H1 (cell line): Measurements from ENCODE around the gene MRPL41.

Experiments
- CHD1 ChIP-seq: IDR thresholded peaks from 2 replicates; pipeline ENCODE4 v1.6.1; 2012; ENCODE audit warnings: low read depth, low read length, improper control_type of control experiment
- EGR1 ChIP-seq: IDR thresholded peaks from 2 replicates; pipeline ENCODE4 v1.6.1; 2011; ENCODE audit warnings: low read depth, low read length, borderline replicate concordance
- EP300 ChIP-seq, 2 experiments: IDR thresholded peaks; 1 replicate in 1 of 2; 2 replicates in 1 of 2; pipeline ENCODE4 v1.6.1; 2011 to 2012; ENCODE audit warnings: low read depth in 2 of 2, low read length in 2 of 2, mild to moderate bottlenecking in 2 of 2, borderline replicate concordance in 1 of 2, inconsistent platforms in 1 of 2, moderate library complexity in 1 of 2
- EZH2 ChIP-seq: fragments of 200-600 bp; sonication (generic); IDR thresholded peaks from 2 replicates; pipeline ENCODE4 v1.7.1; 2012; ENCODE audit warnings: low read depth, mild to moderate bottlenecking, moderate library complexity, low read length, inconsistent platforms; ENCODE audit not compliant: severe bottlenecking
- GTF2F1 ChIP-seq: IDR thresholded peaks from 2 replicates; pipeline ENCODE4 v1.6.1; 2012; ENCODE audit warnings: low read depth, low read length, improper control_type of control experiment, borderline replicate concordance
- JUND ChIP-seq: IDR thresholded peaks from 2 replicates; pipeline ENCODE4 v1.6.1; 2011; ENCODE audit warnings: mild to moderate bottlenecking, improper control_type of control experiment, low read length
- POLR2A ChIP-seq, 2 experiments: IDR thresholded peaks; 1 replicate in 1 of 2; 2 replicates in 1 of 2; pipeline ENCODE4 v1.6.1; 2011; ENCODE audit warnings: low read depth in 2 of 2, low read length in 2 of 2, mild to moderate bottlenecking in 2 of 2; ENCODE audit errors: control extremely low read depth in 1 of 2
- POLR2AphosphoS5 ChIP-seq: IDR thresholded peaks from 2 replicates; pipeline ENCODE4 v1.6.1; 2011; ENCODE audit warnings: low read depth, low read length
- RAD21 ChIP-seq, 2 experiments: IDR thresholded peaks in 1 of 2; conservative IDR thresholded peaks in 1 of 2; 2 replicates each; pipeline ENCODE4 v1.6.1; 2011; ENCODE audit warnings: low read depth in 2 of 2, low read length in 2 of 2, improper control_type of control experiment in 1 of 2, inconsistent platforms in 1 of 2, mild to moderate bottlenecking in 1 of 2, moderate library complexity in 1 of 2
- SIX5 ChIP-seq: IDR thresholded peaks from 2 replicates; pipeline ENCODE4 v1.6.1; 2011; ENCODE audit warnings: mild to moderate bottlenecking, low read depth, low read length
- TAF1 ChIP-seq: IDR thresholded peaks from 2 replicates; pipeline ENCODE4 v1.6.1; 2011; ENCODE audit warnings: mild to moderate bottlenecking, low read depth, low read length
- TF ChIP-seq, protein P1 (sequence below), 3 experiments: IDR thresholded peaks; 1 replicate in 2 of 3; 2 replicates in 1 of 3; pipeline versions ENCODE4 v1.5.1 to v1.6.1; 2011; ENCODE audit warnings: low read length in 3 of 3, mild to moderate bottlenecking in 3 of 3, inconsistent platforms in 2 of 3, low read depth in 1 of 3, moderate library complexity in 1 of 3; ENCODE audit not compliant: insufficient read depth in 1 of 3; ENCODE audit errors: control extremely low read depth in 1 of 3
- TF ChIP-seq, protein P2 (sequence below): IDR thresholded peaks from 2 replicates; pipeline ENCODE4 v1.6.1; 2012; ENCODE audit warnings: low read length, inconsistent platforms

DNA sequence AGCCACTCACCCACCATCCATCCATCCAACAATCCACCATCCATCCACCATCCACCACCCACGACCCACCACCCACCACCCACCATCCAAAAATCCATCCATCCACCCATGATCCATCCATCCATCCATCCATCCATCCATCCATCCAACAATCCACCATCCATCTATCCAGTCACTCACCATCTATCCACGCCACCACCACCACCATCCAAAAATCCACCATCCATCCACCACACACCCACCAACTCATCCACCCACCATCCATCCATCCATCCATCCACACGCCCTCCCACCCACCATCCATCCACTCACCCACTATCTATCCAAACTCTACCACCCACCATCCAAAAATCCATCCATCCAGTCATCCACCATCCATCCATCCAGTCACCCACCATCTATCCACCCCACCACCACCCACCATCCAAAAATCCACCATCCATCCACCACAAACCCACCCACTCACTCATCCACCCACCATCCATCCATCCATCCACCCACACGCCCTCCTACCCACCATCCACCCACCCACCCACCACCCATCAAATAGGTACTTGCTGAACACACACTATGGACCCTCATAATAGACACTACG is 18.0 kb downstream of the MRPL41 start:
- no peak for TF ChIP-seq GTF2F1
- TF ChIP-seq TAF1: no peak
- TF ChIP-seq POLR2A (IDR thresholded peaks at IDR 0.05; ENCODE audit: control extremely low read depth in 1 of 2, low read depth in 2 of 2, low read length in 2 of 2): no peak
- TF ChIP-seq, protein P1, sequence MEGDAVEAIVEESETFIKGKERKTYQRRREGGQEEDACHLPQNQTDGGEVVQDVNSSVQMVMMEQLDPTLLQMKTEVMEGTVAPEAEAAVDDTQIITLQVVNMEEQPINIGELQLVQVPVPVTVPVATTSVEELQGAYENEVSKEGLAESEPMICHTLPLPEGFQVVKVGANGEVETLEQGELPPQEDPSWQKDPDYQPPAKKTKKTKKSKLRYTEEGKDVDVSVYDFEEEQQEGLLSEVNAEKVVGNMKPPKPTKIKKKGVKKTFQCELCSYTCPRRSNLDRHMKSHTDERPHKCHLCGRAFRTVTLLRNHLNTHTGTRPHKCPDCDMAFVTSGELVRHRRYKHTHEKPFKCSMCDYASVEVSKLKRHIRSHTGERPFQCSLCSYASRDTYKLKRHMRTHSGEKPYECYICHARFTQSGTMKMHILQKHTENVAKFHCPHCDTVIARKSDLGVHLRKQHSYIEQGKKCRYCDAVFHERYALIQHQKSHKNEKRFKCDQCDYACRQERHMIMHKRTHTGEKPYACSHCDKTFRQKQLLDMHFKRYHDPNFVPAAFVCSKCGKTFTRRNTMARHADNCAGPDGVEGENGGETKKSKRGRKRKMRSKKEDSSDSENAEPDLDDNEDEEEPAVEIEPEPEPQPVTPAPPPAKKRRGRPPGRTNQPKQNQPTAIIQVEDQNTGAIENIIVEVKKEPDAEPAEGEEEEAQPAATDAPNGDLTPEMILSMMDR (IDR thresholded peaks at IDR 0.05; ENCODE audit: control extremely low read depth in 1 of 3, insufficient read depth in 1 of 3, low read depth in 1 of 3, low read length in 3 of 3): no peak
- TF ChIP-seq EGR1: no peak
- no peak for TF ChIP-seq EZH2
- TF ChIP-seq SIX5: no peak
- TF ChIP-seq EP300 (IDR thresholded peaks at IDR 0.05; ENCODE audit: borderline replicate concordance in 1 of 2, low read depth in 2 of 2, low read length in 2 of 2): no peak
- TF ChIP-seq POLR2AphosphoS5: no peak
- TF ChIP-seq RAD21 (IDR thresholded peaks at IDR 0.05 in 1 of 2, conservative IDR thresholded peaks at IDR 0.05 in 1 of 2; ENCODE audit: low read depth in 2 of 2, low read length in 2 of 2): no peak
- TF ChIP-seq, protein P2, sequence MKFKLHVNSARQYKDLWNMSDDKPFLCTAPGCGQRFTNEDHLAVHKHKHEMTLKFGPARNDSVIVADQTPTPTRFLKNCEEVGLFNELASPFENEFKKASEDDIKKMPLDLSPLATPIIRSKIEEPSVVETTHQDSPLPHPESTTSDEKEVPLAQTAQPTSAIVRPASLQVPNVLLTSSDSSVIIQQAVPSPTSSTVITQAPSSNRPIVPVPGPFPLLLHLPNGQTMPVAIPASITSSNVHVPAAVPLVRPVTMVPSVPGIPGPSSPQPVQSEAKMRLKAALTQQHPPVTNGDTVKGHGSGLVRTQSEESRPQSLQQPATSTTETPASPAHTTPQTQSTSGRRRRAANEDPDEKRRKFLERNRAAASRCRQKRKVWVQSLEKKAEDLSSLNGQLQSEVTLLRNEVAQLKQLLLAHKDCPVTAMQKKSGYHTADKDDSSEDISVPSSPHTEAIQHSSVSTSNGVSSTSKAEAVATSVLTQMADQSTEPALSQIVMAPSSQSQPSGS: no peak
- no peak for TF ChIP-seq JUND
- TF ChIP-seq CHD1: no peak
